IPS-20b (cell line): ENCODE results near the gene MDK.

ENCODE experiments used
- H3K27ac ChIP-seq: one replicate; pipeline ENCODE4 v1.5.1; 2013; ENCODE audit warnings: low read length
- H3K27me3 ChIP-seq: 2 replicates; pipeline ENCODE4 v1.6.1; 2013; ENCODE audit warnings: mild to moderate bottlenecking, low read length, inconsistent platforms; ENCODE audit not compliant: insufficient read depth
- H3K36me3 ChIP-seq: 2 replicates; pipeline ENCODE4 v1.6.1; 2013; ENCODE audit warnings: low read depth, mild to moderate bottlenecking, inconsistent platforms, low read length, moderate library complexity; ENCODE audit not compliant: insufficient read depth
- H3K4me1 ChIP-seq: 2 replicates; pipeline ENCODE4 v1.6.1; 2013; ENCODE audit warnings: mild to moderate bottlenecking, control low read depth, inconsistent platforms, low read length, moderate library complexity; ENCODE audit not compliant: insufficient read depth
- H3K4me3 ChIP-seq: 2 replicates; pipeline ENCODE4 v1.5.1; 2013; ENCODE audit warnings: mild to moderate bottlenecking, low read length, inconsistent platforms
- H3K9ac ChIP-seq: 2 replicates; pipeline ENCODE4 v1.6.1; 2013; ENCODE audit warnings: low read depth, mild to moderate bottlenecking, inconsistent platforms, low read length, moderate library complexity
- H3K9me3 ChIP-seq: 2 replicates; pipeline ENCODE4 v1.6.1; 2013; ENCODE audit warnings: mild to moderate bottlenecking, low read depth, low read length, inconsistent platforms; ENCODE audit not compliant: insufficient read depth

MDK gene

DNA sequence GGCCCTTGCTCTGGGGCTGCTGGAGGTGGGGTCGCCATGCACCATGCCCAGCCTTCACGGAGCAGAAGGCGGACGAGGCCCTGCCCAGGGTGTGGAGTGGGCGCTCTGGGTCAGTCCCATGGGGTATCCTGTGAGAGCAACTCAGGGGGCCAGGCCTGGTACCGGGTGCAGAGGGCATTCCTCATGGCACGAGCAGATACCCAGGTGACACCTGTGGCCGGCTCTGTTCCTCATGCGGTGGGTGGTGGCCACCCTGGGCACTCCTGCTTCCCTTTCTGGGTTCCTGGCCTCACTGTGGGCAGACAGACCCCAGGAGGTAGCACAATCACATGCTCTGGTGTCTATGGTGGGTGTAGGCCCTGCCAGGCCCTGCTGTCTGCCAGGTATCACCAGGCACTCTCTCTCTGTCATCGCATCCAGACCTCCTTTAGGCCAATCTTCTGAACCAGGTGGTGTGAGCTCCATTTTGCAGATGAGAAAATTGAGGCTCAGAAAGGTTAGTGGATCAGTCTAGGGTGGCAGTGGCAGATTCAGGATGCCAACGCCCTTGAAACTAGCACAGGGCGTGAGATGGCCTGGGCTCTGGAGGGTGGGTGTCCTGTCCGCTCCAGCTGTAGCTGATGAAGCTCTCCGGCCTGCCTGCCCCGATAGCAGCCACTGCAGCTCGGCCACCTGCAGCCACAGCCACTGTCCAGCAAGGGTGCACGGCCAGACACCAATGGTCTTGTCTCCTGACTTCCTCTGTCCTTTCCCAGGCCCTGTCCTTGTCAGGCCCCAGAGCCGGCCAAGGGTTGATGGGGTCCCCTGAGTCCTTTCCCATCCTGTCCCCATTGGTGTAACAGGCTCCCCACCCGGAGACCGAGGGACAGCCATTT is 19.1 kb upstream of the MDK start:
- H3K36me3 ChIP-seq = no peaks in the 10 kb centered on the region
- H3K9ac ChIP-seq = no peak overlapping the region
- H3K27me3 ChIP-seq = no peaks in the 10 kb centered on the region
- no peak overlapping the region for H3K4me3 ChIP-seq
- no peak overlapping the region for H3K27ac ChIP-seq
- peaks cover 10% of the 10 kb centered on the region; the same call in 1 of the 2 replicates for H3K4me1 ChIP-seq
- no peaks in the 10 kb centered on the region for H3K9me3 ChIP-seq

DNA sequence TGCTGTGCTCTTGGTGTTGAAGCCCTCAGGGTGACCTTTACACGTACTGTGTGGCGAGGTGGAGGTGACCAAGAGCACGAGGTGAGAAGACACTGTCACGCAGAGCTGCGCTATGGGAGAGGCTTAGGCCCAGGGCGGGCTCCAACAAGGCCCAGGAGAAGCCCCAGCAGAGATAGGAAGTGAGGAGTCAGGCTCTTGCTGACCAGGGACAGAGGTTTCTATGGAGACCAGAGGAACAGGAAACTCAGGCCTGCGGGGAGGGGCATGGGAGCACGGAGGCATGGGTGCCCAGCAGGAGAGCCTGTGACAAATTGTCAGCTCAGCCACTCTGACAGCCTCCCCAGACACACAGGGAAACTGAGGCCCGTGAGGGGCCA is 18.4 kb upstream of the MDK start:
- Histone ChIP-seq H3K36me3 (peaks cover 3% of the 10 kb centered on the region; the same call in 1 of the 2 replicates), H3K9me3 (no peaks in the 10 kb centered on the region), H3K27ac (no peak overlapping the region), H3K9ac (no peak overlapping the region), H3K4me3 (no peak overlapping the region), H3K27me3 (no peaks in the 10 kb centered on the region), H3K4me1 (peaks cover 10% of the 10 kb centered on the region; the same call in 1 of the 2 replicates)

DNA sequence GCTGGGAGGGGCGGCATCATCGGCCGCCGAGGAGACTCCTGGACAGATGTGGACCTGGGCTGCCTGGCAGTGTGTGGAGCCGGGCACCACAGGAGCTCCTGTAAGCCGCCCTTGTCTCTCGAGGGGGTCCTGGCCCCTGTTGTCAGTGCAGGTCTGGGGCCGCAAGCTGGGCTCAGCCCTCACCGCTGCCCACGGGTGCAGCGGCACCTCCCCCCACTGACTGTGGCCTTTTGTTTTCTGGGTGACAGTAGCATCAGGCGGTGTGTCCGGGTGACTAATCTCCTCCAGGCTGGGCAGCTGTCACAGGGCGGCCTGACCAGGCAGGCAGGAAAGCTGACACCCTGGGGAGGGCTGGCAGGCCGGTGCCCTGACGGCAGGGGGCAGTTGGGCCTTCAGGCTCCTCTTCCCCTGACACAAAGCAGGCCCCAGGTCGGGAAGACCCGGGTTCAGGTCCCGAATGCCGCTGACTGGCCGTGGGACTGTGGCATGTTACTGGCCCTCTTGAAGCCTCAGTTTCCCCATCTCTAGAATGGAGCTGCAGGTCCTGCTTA is 17.9 kb upstream of the MDK start:
- H3K27ac ChIP-seq = no peak overlapping the region
- no peaks in the 10 kb centered on the region for H3K9me3 ChIP-seq
- no peaks in the 10 kb centered on the region for H3K27me3 ChIP-seq
- H3K4me3 ChIP-seq = no peak overlapping the region
- H3K36me3 ChIP-seq = peaks cover 8% of the 10 kb centered on the region; the same call in 1 of the 2 replicates
- no peak overlapping the region for H3K9ac ChIP-seq
- peaks cover 10% of the 10 kb centered on the region; the same call in 1 of the 2 replicates for H3K4me1 ChIP-seq

DNA sequence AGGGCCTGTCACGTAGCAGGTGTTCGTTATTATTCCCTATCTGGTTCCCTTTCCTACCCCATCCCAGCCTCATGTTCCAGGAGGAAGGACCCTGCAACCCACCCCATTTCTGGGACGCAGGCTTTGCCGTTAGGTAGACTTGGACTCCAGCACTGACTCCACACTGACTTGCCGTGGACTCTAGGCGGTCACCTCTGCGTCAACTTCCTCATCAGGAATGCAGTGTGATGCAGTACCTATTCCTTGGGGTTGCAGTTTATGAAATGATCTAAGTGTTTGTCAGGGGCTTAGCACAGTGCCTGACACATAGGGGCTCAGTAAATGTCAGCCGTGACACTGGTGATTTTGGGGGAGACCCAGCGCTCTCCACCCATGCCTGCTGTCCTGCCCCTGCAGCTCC is 17.4 kb upstream of the MDK start:
- Histone ChIP-seq H3K9me3 (no peaks in the 10 kb centered on the region), H3K4me1 (peaks cover 10% of the 10 kb centered on the region; the same call in 1 of the 2 replicates), H3K27ac (no peak overlapping the region), H3K27me3 (no peaks in the 10 kb centered on the region), H3K36me3 (peaks cover 9% of the 10 kb centered on the region; the same call in 1 of the 2 replicates), H3K4me3 (no peak overlapping the region), H3K9ac (no peak overlapping the region; the same call in 1 of the 2 replicates)

DNA sequence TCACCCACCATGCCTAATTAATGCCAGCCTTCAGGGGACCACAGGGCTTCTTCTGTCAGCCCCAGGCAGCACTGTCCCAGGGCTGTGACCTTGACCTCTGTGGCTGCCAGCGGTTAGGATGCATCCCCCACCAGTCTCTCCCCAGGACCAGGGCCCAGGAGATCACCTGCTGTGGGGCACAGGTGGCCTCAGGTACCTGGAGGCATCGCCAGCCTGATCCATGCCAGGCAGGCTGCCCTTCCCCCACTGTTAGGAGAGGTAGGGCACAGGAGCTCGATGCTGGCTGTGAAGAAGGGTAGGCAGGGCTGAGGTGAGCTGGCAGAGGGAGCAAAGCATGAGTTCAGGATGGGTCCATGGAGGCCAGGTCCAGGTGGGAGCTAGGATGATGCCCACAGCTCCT is 16.7 kb upstream of the MDK start:
- no peak overlapping the region for H3K27ac ChIP-seq
- H3K9ac ChIP-seq = no peak overlapping the region
- no peak overlapping the region for H3K4me3 ChIP-seq
- H3K4me1 ChIP-seq = peaks cover 10% of the 10 kb centered on the region; the same call in 1 of the 2 replicates
- H3K27me3 ChIP-seq = no peaks in the 10 kb centered on the region
- peaks cover 11% of the 10 kb centered on the region; the same call in 1 of the 2 replicates for H3K36me3 ChIP-seq
- no peaks in the 10 kb centered on the region for H3K9me3 ChIP-seq

DNA sequence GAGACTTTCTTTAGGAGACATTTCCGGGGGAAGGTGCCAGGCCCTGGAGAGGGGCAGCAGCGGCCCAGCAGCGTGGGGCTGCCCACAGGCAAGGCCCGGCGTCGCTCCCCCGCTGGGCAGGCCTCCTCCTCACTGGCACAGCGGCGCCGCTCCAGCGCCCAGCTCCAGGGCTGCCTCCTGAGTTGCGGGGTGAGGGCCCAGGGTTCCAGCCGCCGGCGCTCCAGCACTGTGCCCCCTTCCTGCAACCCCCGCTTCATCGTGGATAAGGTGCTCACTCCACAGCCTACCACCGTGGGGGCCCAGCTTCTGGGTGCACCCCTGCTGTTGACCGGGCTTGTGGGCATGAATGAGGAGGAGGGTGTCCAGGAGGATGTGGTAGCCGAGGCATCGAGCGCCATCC is 15.2 kb upstream of the MDK start:
- no peaks in the 10 kb centered on the region for H3K27me3 ChIP-seq
- peaks cover 18% of the 10 kb centered on the region for H3K36me3 ChIP-seq
- H3K4me3 ChIP-seq = no peak overlapping the region
- no peaks in the 10 kb centered on the region for H3K9me3 ChIP-seq
- H3K4me1 ChIP-seq = peaks cover 6% of the 10 kb centered on the region; the same call in 1 of the 2 replicates
- no peak overlapping the region for H3K9ac ChIP-seq
- H3K27ac ChIP-seq = no peak overlapping the region

DNA sequence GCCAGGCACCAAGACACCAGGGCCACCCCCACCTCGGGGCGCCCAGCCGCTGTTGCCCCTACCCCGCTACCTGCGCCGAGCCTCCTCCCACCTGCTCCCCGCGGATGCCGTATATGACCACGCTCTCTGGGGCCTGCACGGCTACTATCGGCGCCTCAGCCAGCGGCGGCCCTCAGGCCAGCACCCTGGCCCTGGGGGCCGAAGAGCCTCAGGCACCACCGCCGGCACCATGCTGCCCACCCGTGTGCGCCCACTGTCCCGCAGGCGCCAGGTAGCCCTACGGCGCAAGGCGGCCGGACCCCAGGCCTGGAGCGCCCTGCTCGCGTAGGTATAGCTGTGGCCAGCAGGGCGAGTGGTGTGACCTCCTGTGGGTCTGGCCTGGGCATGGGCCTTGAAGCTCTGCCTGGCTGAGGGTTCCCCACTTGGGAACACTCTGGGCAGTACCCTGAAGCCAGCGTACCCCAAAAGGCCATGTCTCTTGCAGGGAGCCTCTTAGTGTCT is 14.8 kb upstream of the MDK start:
- Histone ChIP-seq H3K9ac (no peak overlapping the region), H3K36me3 (peaks cover 21% of the 10 kb centered on the region), H3K27ac (no peak overlapping the region), H3K27me3 (no peaks in the 10 kb centered on the region), H3K4me1 (peaks cover 2% of the 10 kb centered on the region; the same call in 1 of the 2 replicates), H3K9me3 (no peaks in the 10 kb centered on the region), H3K4me3 (no peak overlapping the region)

DNA sequence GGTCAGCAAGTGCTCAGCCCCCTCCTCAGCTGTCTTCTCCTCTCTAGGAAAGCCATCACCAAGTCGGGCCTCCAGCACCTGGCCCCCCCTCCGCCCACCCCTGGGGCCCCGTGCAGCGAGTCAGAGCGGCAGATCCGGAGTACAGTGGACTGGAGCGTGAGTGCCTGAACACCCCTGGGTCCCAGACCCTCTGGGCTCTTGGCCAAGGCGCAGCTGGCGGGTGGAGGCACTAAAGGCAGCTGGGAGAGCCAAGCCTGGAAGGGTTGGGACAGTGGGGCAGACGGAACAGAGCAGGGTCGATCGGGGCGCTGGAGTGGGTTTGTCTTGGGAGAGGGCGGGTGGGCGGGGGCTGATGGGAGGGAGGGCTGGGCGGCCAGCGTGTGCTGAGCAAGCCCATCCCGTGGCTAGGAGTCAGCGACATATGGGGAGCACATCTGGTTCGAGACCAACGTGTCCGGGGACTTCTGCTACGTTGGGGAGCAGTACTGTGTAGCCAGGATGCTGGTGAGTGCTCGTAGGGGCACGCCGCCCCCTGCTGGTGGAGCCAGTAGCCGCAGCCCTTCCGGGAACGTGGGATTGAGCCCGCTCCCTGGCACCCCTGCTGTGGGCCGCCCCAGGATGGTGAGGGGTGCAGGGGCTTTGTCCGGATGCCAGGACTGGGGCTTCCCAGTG is 14.1 kb upstream of the MDK start:
- H3K9ac ChIP-seq = no peak overlapping the region
- H3K4me3 ChIP-seq = no peak overlapping the region
- H3K4me1 ChIP-seq = no peaks in the 10 kb centered on the region
- H3K27ac ChIP-seq = no peak overlapping the region
- H3K36me3 ChIP-seq = peaks cover 27% of the 10 kb centered on the region
- no peaks in the 10 kb centered on the region for H3K9me3 ChIP-seq
- H3K27me3 ChIP-seq = no peaks in the 10 kb centered on the region

DNA sequence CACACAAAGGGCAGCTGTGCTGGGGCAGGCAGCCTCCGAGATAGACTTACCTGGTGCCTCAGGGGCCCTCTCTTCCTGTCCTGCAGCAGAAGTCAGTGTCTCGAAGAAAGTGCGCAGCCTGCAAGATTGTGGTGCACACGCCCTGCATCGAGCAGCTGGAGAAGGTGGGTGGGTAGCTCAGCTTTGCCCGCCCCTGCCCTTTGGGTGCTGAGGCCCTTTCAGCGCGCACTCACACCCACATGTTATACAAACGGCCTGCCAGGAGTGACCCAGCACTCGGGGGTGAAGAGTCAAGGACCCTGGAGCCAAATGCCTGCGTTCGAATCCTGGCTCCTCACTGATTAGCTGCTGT is 13.6 kb upstream of the MDK start:
- Histone ChIP-seq H3K9me3 (no peaks in the 10 kb centered on the region), H3K9ac (no peak overlapping the region), H3K36me3 (peaks cover 30% of the 10 kb centered on the region), H3K27ac (no peak overlapping the region), H3K4me3 (no peak overlapping the region), H3K4me1 (no peaks in the 10 kb centered on the region), H3K27me3 (no peaks in the 10 kb centered on the region)

DNA sequence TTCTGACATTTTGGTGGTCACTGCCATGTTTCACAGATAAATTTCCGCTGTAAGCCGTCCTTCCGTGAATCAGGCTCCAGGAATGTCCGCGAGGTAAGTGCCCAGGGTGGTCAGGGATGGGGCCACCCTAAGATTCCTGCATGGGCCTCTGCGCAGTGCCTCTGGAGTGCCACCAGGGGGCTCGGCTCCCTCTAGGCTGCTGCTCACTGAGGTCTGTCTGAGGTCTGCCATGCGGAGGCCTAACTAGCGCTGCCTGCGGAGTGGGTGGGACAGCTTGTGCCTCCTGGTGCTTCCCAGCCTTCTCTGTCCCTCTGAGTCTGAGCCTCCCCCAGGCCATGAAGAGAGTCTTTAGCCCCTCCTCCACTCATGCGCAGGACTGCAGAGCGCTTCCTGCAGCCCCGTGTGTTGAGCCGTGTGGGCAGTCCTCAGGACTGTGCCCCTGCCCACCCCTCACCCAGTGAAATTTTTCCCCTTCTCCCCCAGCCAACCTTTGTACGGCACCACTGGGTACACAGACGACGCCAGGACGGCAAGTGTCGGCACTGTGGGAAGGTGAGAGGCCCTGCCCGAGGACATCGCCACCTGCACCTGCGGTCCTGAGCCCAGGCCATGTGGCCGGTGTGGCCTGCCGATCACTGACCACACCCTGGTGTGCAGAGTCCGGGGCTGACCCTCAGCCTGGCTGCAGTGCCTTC is 11.9 kb upstream of the MDK start:
- Histone ChIP-seq H3K27ac (no peak overlapping the region), H3K36me3 (peaks cover 41% of the 10 kb centered on the region)

DNA sequence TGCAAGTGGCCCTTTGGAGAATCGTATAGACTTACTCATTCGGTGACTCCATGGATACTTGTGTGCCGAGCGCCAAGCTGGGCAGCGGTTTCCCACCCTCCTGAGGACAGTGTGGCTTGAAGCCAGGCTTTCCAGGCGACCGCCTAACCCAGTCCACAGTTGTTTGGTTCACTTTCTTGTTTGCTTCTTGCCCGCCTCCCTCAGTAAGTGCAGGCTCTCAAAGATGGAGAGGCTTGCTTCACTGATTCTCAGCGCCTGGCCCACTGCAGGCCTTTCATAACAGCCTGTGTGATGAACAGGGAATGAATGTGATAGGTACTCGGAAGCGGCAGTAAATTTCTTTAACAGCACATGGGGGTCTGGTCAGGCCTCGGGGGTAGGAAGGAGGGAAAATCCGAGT is 11.2 kb upstream of the MDK start:
- H3K4me1 ChIP-seq = no peaks in the 10 kb centered on the region
- no peak overlapping the region for H3K27ac ChIP-seq
- peaks cover 48% of the 10 kb centered on the region for H3K36me3 ChIP-seq
- H3K9ac ChIP-seq = no peak overlapping the region
- no peaks in the 10 kb centered on the region for H3K9me3 ChIP-seq
- H3K4me3 ChIP-seq = no peak overlapping the region
- no peaks in the 10 kb centered on the region for H3K27me3 ChIP-seq

More for the DNA sequence above, 11.9 kb upstream of the MDK start:
- no peaks in the 10 kb centered on the region for H3K4me1 ChIP-seq
- no peaks in the 10 kb centered on the region for H3K9me3 ChIP-seq
- no peaks in the 10 kb centered on the region for H3K27me3 ChIP-seq
- H3K9ac ChIP-seq = no peak overlapping the region
- H3K4me3 ChIP-seq = no peak overlapping the region
